ENCODE measurements around the gene GRIN1.
A peak's percentile ranks its signal among the peaks of the same experiment; 100 is the strongest.

The GRIN1 gene

GRCh38 chr9:137193771-137194170 is 54.8 kb downstream of the GRIN1 start:
- no peak for DNase-seq (ENCODE audit: low spot score)

GRCh38 chr9:137194388-137194787 is 55.4 kb downstream of the GRIN1 start:
- no peak for DNase-seq (ENCODE audit: low spot score)

- no peak for DNase-seq (ENCODE audit: low spot score)
Measured at GRCh38 chr9:137194909-137195308, 56.0 kb downstream of the GRIN1 start.

GRCh38 chr9:137195525-137196220 is 56.7 kb downstream of the GRIN1 start:
- no peak for DNase-seq (ENCODE audit: low spot score)

GRCh38 chr9:137198051-137198901 is 59.3 kb downstream of the GRIN1 start:
- no peak for DNase-seq (ENCODE audit: low spot score)

- no peak for DNase-seq (ENCODE audit: low spot score)
Measured at GRCh38 chr9:137198902-137199283, 59.9 kb downstream of the GRIN1 start.

GRCh38 chr9:137199411-137200121 is 60.6 kb downstream of the GRIN1 start:
- no peak for DNase-seq (ENCODE audit: low spot score)

- DNase-seq (ENCODE audit: low spot score): peak; percentile 98
Measured at GRCh38 chr9:137200311-137201204, 61.6 kb downstream of the GRIN1 start, which contains the start of gene TPRN. TSS of gene TPRN (minus strand) at chr9:137200741. CDS start at chr9:137200711, 30 bp downstream.

GRCh38 chr9:137201205-137201868 is 62.4 kb downstream of the GRIN1 start:
- no peak for DNase-seq (ENCODE audit: low spot score)

GRCh38 chr9:137202966-137203365 is 64.0 kb downstream of the GRIN1 start:
- DNase-seq (ENCODE audit: low spot score): no peak

GRCh38 chr9:137204731-137205125 is 65.8 kb downstream of the GRIN1 start:
- DNase-seq (ENCODE audit: low spot score): no peak

GRCh38 chr9:137205126-137206069 is 66.4 kb downstream of the GRIN1 start, which contains the start of the genes NDOR1 and TMEM203:
TSS of gene NDOR1 (plus strand) at chr9:137205700. CDS start at chr9:137205778, 78 bp downstream.
TSS of gene TMEM203 (minus strand) at chr9:137205648. CDS start at chr9:137205414, 234 bp downstream.
- DNase-seq (ENCODE audit: low spot score): peak; percentile 88

- no peak for DNase-seq (ENCODE audit: low spot score)
Measured at GRCh38 chr9:137206602-137207001, 67.6 kb downstream of the GRIN1 start.

- DNase-seq (ENCODE audit: low spot score): no peak
Measured at GRCh38 chr9:137211532-137211931, 72.6 kb downstream of the GRIN1 start.

GRCh38 chr9:137212520-137212919 is 73.6 kb downstream of the GRIN1 start:
- no peak for DNase-seq (ENCODE audit: low spot score)

GRCh38 chr9:137213160-137214060 is 74.5 kb downstream of the GRIN1 start:
- DNase-seq (ENCODE audit: low spot score): no peak

- DNase-seq (ENCODE audit: low spot score): no peak
Measured at GRCh38 chr9:137214620-137215019, 75.7 kb downstream of the GRIN1 start.

- DNase-seq (ENCODE audit: low spot score): no peak
Measured at GRCh38 chr9:137215196-137215986, 76.4 kb downstream of the GRIN1 start.

Measured in CD4-positive, alpha-beta T cell treated with Interleukin-6 at 100 ng/mL for 8 hours (primary cell).